Panc1 (cell line): ENCODE measurements around the gene CFAP119. TPM values are rescaled to one million over a fixed set of nuclear protein-coding genes. Genes with fewer than 3 reads are reported as not detected.

Experiments used
- ATAC-seq: fragments of 200-7000 bp; cut with Tn5 transposase; 2 replicates; pipeline ENCODE4 v1.9.1; 2020; ENCODE audit warnings: mild to moderate bottlenecking, moderate library complexity
- BruUV-seq: library from RNA; stranded (reverse); fragments of 400-500 nt; replicated peaks from 2 replicates; lab custom pipeline; 2021; lab: Mats Ljungman, UMichigan
- CTCF ChIA-PET: fragments of 300-600 bp; sonication (Branson Sonifier 250); formaldehyde crosslinking; loops from one replicate; lab custom pipeline; 2022; ENCODE audit warnings: antibody characterized with exemption; lab: Charles Lee
- POLR2A ChIA-PET: fragments of 300-600 bp; sonication (Branson Sonifier 250); formaldehyde crosslinking; loops from one replicate; lab custom pipeline; 2022; ENCODE audit warnings: antibody characterized with exemption; lab: Charles Lee
- DNase-seq: peaks from one replicate; pipeline ENCODE4 v3.0.0-alpha.2; 2010; ENCODE audit warnings: low read depth, low spot score
- H3K27ac ChIP-seq: 2 replicates; pipeline ENCODE4 v1.5.1; 2011; ENCODE audit warnings: mild to moderate bottlenecking, low read length, inconsistent platforms
- H3K27me3 ChIP-seq: fragments of 200-500 bp; sonication (Bioruptor generic); 2 replicates; pipeline ENCODE4 v1.6.0; 2014; ENCODE audit warnings: low read length, inconsistent platforms; ENCODE audit not compliant: control insufficient read depth, insufficient read depth
- H3K36me3 ChIP-seq: fragments of 200-500 bp; sonication (Bioruptor generic); 2 replicates; pipeline ENCODE4 v1.5.1; 2014; ENCODE audit warnings: inconsistent platforms, mild to moderate bottlenecking, low read length, moderate library complexity; ENCODE audit not compliant: control insufficient read depth, insufficient read depth
- H3K4me1 ChIP-seq: 2 replicates; pipeline ENCODE4 v1.5.1; 2011; ENCODE audit warnings: inconsistent platforms, mild to moderate bottlenecking, low read length, moderate library complexity; ENCODE audit not compliant: control insufficient read depth, insufficient read depth
- H3K4me3 ChIP-seq, 2 experiments: 2 replicates each; pipeline ENCODE4 v1.5.1; 2011 to 2012; ENCODE audit warnings: low read depth in 2 of 2, low read length in 2 of 2, mild to moderate bottlenecking in 2 of 2, inconsistent platforms in 1 of 2, moderate library complexity in 1 of 2
- H3K9me3 ChIP-seq: fragments of 200-500 bp; sonication (Bioruptor generic); 2 replicates; pipeline ENCODE4 v1.5.1; 2014; ENCODE audit warnings: low read depth, mild to moderate bottlenecking, inconsistent platforms, low read length, moderate library complexity; ENCODE audit not compliant: control insufficient read depth, insufficient read depth
- POLR2AphosphoS5 ChIP-seq: IDR thresholded peaks from 2 replicates; pipeline ENCODE4 v1.6.1; 2012; ENCODE audit warnings: mild to moderate bottlenecking, low read depth, low read length, moderate library complexity
- SIN3A ChIP-seq: IDR thresholded peaks from 2 replicates; pipeline ENCODE4 v1.6.1; 2012; ENCODE audit warnings: low read depth, mild to moderate bottlenecking, low read length, moderate library complexity, borderline replicate concordance; ENCODE audit not compliant: insufficient read depth
- TCF7L2 ChIP-seq: IDR thresholded peaks from 2 replicates; pipeline ENCODE4 v1.6.1; 2011; ENCODE audit warnings: mild to moderate bottlenecking, low read depth, low read length, inconsistent platforms
- in situ Hi-C: cut with HindIII; loops from 2 replicates; pipeline ENCODE4 v1.10.0; 2016; ENCODE audit warnings: low sequenced_read_pairs, low pct_unique_long_range_greater_than_20kb
- intact Hi-C: fragments of 100-400 bp; cut with micrococcal nuclease; formaldehyde crosslinking; loops from one replicate; pipeline ENCODE4 v1.10.0; 2022; ENCODE audit not compliant: unreplicated experiment
- total RNA-seq: library from RNA; stranded (reverse); gene quantifications from one replicate; pipeline ENCODE4 v1.2.1, GENCODE V29; 2021; ENCODE audit not compliant: unreplicated experiment
- TF ChIP-seq, protein P1 (sequence below), 2 experiments: IDR thresholded peaks; 2 replicates each; pipeline ENCODE4 v1.6.1; 2011 to 2012; ENCODE audit warnings: low read depth in 2 of 2, control low read depth in 1 of 2, low read length in 1 of 2, mild to moderate bottlenecking in 1 of 2, moderate library complexity in 1 of 2; ENCODE audit not compliant: insufficient read depth in 1 of 2
- TF ChIP-seq, protein P2 (sequence below): fragments of 450-650 bp; IDR thresholded peaks from 2 replicates; pipeline ENCODE4 v1.5.1; 2017; ENCODE audit warnings: mild to moderate bottlenecking

The CFAP119 gene
- total RNA-seq, 1 experiment from 2014 or later = 21.0 TPM

DNA sequence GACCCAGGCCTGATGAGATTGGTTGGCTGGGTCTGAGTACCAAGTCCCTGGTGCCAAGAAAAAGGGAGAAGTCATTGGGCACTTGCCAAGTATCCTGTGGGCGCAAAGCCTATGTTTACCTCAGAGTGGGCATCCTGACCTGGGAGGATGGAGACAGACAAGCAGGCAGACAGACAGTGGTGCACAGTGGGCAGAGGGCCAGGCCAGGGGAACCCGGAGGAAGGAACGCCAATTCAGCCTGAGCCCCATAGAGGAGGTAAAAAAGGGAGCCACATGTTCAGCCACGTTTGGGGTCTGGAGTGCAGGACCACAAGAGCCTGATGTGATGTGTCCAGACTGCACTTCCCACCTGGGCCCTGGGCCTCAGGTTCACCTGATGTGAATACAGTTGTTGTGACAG is 8.3 kb downstream of the CFAP119 start:
- Histone ChIP-seq H3K27me3 (no peaks in the 10 kb centered on the region), H3K4me3 (no peak overlapping the region), H3K36me3 (peaks cover 3% of the 10 kb centered on the region), H3K4me1 (peaks cover 8% of the 10 kb centered on the region), H3K27ac (no peak overlapping the region), H3K9me3 (no peaks in the 10 kb centered on the region)
- TF ChIP-seq SIN3A (no peak), POLR2AphosphoS5 (no peak), TCF7L2 (no peak)
- TF ChIP-seq, protein P1, sequence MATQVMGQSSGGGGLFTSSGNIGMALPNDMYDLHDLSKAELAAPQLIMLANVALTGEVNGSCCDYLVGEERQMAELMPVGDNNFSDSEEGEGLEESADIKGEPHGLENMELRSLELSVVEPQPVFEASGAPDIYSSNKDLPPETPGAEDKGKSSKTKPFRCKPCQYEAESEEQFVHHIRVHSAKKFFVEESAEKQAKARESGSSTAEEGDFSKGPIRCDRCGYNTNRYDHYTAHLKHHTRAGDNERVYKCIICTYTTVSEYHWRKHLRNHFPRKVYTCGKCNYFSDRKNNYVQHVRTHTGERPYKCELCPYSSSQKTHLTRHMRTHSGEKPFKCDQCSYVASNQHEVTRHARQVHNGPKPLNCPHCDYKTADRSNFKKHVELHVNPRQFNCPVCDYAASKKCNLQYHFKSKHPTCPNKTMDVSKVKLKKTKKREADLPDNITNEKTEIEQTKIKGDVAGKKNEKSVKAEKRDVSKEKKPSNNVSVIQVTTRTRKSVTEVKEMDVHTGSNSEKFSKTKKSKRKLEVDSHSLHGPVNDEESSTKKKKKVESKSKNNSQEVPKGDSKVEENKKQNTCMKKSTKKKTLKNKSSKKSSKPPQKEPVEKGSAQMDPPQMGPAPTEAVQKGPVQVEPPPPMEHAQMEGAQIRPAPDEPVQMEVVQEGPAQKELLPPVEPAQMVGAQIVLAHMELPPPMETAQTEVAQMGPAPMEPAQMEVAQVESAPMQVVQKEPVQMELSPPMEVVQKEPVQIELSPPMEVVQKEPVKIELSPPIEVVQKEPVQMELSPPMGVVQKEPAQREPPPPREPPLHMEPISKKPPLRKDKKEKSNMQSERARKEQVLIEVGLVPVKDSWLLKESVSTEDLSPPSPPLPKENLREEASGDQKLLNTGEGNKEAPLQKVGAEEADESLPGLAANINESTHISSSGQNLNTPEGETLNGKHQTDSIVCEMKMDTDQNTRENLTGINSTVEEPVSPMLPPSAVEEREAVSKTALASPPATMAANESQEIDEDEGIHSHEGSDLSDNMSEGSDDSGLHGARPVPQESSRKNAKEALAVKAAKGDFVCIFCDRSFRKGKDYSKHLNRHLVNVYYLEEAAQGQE (IDR thresholded peaks at IDR 0.05; ENCODE audit: insufficient read depth in 1 of 2, low read depth in 2 of 2, low read length in 1 of 2) = no peak
- TF ChIP-seq, protein P2, sequence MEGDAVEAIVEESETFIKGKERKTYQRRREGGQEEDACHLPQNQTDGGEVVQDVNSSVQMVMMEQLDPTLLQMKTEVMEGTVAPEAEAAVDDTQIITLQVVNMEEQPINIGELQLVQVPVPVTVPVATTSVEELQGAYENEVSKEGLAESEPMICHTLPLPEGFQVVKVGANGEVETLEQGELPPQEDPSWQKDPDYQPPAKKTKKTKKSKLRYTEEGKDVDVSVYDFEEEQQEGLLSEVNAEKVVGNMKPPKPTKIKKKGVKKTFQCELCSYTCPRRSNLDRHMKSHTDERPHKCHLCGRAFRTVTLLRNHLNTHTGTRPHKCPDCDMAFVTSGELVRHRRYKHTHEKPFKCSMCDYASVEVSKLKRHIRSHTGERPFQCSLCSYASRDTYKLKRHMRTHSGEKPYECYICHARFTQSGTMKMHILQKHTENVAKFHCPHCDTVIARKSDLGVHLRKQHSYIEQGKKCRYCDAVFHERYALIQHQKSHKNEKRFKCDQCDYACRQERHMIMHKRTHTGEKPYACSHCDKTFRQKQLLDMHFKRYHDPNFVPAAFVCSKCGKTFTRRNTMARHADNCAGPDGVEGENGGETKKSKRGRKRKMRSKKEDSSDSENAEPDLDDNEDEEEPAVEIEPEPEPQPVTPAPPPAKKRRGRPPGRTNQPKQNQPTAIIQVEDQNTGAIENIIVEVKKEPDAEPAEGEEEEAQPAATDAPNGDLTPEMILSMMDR = no peak
- intact Hi-C loops = no loop called here
- BruUV-seq = no TSS peak
- CTCF ChIA-PET = no interaction called here
- ATAC-seq = no peak
- POLR2A ChIA-PET = no interaction called here
- in situ Hi-C loops = no loop called here
- DNase-seq = no peak

DNA sequence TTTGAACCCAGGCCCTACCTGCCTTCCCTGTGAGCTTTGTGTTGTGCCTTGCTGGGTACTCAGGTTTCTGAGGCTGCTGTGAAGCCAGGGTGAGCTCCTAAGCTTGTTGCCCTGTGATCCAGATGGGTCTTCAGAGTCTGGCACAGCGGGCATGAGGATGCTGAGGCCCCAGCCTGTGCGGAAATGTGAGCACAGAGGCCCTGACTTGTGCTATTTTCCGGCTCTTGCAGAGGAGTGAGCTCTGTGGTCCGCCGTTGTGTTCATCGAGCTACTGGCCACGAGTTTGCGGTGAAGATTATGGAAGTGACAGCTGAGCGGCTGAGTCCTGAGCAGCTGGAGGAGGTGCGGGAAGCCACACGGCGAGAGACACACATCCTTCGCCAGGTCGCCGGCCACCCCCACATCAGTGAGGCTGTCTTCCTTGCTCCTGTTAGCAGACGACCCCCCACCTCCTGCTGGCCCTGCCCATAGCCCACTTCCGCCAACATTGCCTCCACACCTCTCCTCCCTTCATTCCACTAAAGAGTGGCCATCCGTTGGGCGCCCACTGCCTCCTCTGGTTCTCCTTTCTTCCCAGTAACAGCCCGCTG is 10.9 kb downstream of the CFAP119 start:
- intact Hi-C loops = no loop called here
- DNase-seq = no peak
- H3K4me3 ChIP-seq = no peak overlapping the region
- in situ Hi-C loops = no loop called here
- TF ChIP-seq, protein P2 = no peak
- TF ChIP-seq SIN3A (no peak), TCF7L2 (no peak), POLR2AphosphoS5 (no peak)
- TF ChIP-seq, protein P1 (IDR thresholded peaks at IDR 0.05; ENCODE audit: insufficient read depth in 1 of 2, low read depth in 2 of 2, low read length in 1 of 2) = no peak
- peaks cover 3% of the 10 kb centered on the region for H3K36me3 ChIP-seq
- H3K4me1 ChIP-seq = peaks cover 19% of the 10 kb centered on the region
- no peak for ATAC-seq
- ChIA-PET POLR2A (no interaction called here), CTCF (no interaction called here)
- H3K27me3 ChIP-seq = no peaks in the 10 kb centered on the region
- no peak overlapping the region for H3K27ac ChIP-seq
- BruUV-seq = no TSS peak
- no peaks in the 10 kb centered on the region for H3K9me3 ChIP-seq
